ENCODE measurements around the gene PDE3A. TPM values are rescaled to one million over a fixed set of nuclear protein-coding genes. Genes with fewer than 3 reads are reported as not detected.

PDE3A gene
- polyA plus RNA-seq, 1 experiment = 3.5 TPM

GRCh38 chr12:20494851-20495250 lies 126.5 kb downstream of the PDE3A start:
- Histone ChIP-seq H3K27me3 (ENCODE audit: control insufficient read depth, insufficient read depth, low read length) (no peaks in the 10 kb centered on the region), H3K4me3 (ENCODE audit: low read depth, low read length) (no peak overlapping the region), H3K36me3 (ENCODE audit: control insufficient read depth, insufficient read depth, low read length) (no peaks in the 10 kb centered on the region)
- DNase-seq (ENCODE audit: low read depth) = no peak
- TF ChIP-seq, protein P1, sequence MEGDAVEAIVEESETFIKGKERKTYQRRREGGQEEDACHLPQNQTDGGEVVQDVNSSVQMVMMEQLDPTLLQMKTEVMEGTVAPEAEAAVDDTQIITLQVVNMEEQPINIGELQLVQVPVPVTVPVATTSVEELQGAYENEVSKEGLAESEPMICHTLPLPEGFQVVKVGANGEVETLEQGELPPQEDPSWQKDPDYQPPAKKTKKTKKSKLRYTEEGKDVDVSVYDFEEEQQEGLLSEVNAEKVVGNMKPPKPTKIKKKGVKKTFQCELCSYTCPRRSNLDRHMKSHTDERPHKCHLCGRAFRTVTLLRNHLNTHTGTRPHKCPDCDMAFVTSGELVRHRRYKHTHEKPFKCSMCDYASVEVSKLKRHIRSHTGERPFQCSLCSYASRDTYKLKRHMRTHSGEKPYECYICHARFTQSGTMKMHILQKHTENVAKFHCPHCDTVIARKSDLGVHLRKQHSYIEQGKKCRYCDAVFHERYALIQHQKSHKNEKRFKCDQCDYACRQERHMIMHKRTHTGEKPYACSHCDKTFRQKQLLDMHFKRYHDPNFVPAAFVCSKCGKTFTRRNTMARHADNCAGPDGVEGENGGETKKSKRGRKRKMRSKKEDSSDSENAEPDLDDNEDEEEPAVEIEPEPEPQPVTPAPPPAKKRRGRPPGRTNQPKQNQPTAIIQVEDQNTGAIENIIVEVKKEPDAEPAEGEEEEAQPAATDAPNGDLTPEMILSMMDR (IDR thresholded peaks at IDR 0.05; ENCODE audit: insufficient read depth, low read depth, low read length) = no peak
- CTCF ChIA-PET = interaction anchor here (0.9 kb wide), 1 partner anchor 64 kb away, joined by 3 read pairs; no protein-coding TSS in a partner anchor
- POLR2A ChIA-PET = no interaction called here

- H3K36me3 ChIP-seq (ENCODE audit: control insufficient read depth, insufficient read depth, low read length) = no peaks in the 10 kb centered on the region
- ChIA-PET CTCF (interaction anchor here (0.8 to 0.9 kb wide), 2 partner anchors 59 to 63 kb away, joined by 3 read pairs; no protein-coding TSS in a partner anchor), POLR2A (no interaction called here)
- H3K27me3 ChIP-seq (ENCODE audit: control insufficient read depth, insufficient read depth, low read length) = no peaks in the 10 kb centered on the region
- H3K4me3 ChIP-seq (ENCODE audit: low read depth, low read length) = no peak overlapping the region
- DNase-seq (ENCODE audit: low read depth) = no peak
- TF ChIP-seq, protein P1 (IDR thresholded peaks at IDR 0.05; ENCODE audit: insufficient read depth, low read depth, low read length) = no peak
Measured at GRCh38 chr12:20495997-20496396, 127.7 kb downstream of the PDE3A start.

DNA sequence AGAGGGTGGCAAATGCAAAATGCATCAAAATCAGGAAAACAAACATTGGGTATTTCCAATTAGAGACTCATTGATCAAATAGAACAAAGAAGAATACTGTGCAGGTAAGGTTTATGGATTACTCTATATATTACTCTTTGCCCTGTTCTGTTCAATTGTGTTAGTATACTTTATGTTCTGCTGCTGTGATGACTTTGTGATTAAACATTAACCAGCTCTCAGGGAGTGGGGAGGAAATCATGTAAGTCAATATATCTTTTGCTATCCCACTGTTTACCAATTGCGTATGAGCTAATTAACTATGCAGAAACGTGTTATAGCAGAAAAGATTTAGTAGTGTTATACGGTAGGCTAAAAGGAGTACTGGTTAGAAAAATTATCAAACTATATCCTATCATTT lies 129.4 kb downstream of the PDE3A start:
- ChIA-PET POLR2A (no interaction called here), CTCF (interaction anchor here (0.9 kb wide), 1 partner anchor 52 kb away, joined by 3 read pairs; no protein-coding TSS in a partner anchor)
- no peak overlapping the region for H3K4me3 ChIP-seq (ENCODE audit: low read depth, low read length)
- H3K27me3 ChIP-seq (ENCODE audit: control insufficient read depth, insufficient read depth, low read length) = no peaks in the 10 kb centered on the region
- H3K36me3 ChIP-seq (ENCODE audit: control insufficient read depth, insufficient read depth, low read length) = no peaks in the 10 kb centered on the region
- no peak for DNase-seq (ENCODE audit: low read depth)
- TF ChIP-seq, protein P1 (IDR thresholded peaks at IDR 0.05; ENCODE audit: insufficient read depth, low read depth, low read length) = no peak

DNA sequence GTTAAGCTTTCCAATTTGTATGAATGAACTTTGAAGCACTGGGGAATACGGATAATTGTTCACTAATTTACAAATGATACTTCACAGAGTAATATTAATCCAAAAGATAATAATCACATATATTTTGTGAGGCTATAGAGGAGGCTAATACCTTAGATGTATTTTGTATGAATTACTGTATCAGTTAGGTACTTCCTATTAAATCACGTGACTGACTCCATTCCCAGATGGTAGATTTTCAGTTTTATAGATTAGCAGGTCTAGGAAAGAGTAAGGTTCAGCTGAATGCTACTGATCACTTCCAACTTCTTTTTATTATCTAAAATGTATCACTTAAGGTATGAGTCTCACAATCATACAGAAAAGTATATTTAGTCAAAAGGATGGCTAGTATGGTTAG lies 133.6 kb downstream of the PDE3A start:
- CTCF ChIA-PET = no interaction called here
- H3K4me3 ChIP-seq (ENCODE audit: low read depth, low read length) = no peak overlapping the region
- H3K36me3 ChIP-seq (ENCODE audit: control insufficient read depth, insufficient read depth, low read length) = no peaks in the 10 kb centered on the region
- POLR2A ChIA-PET = no interaction called here
- TF ChIP-seq, protein P1 (IDR thresholded peaks at IDR 0.05; ENCODE audit: insufficient read depth, low read depth, low read length) = no peak
- no peaks in the 10 kb centered on the region for H3K27me3 ChIP-seq (ENCODE audit: control insufficient read depth, insufficient read depth, low read length)
- no peak for DNase-seq (ENCODE audit: low read depth)

- TF ChIP-seq, protein P1 (IDR thresholded peaks at IDR 0.05; ENCODE audit: insufficient read depth, low read depth, low read length) = no peak
- H3K4me3 ChIP-seq (ENCODE audit: low read depth, low read length) = no peak overlapping the region
- H3K36me3 ChIP-seq (ENCODE audit: control insufficient read depth, insufficient read depth, low read length) = no peaks in the 10 kb centered on the region
- H3K27me3 ChIP-seq (ENCODE audit: control insufficient read depth, insufficient read depth, low read length) = no peaks in the 10 kb centered on the region
- ChIA-PET CTCF (interaction anchor here (1.0 kb wide), 1 partner anchor 41 kb away, joined by 4 read pairs; no protein-coding TSS in a partner anchor), POLR2A (no interaction called here)
- no peak for DNase-seq (ENCODE audit: low read depth)
Measured at GRCh38 chr12:20503858-20504257, 135.5 kb downstream of the PDE3A start.
